GM19328 (cell line): Measurements from ENCODE around the gene PRR36.
"Not testable (repeated sequence)": the region's sequence is repeated elsewhere in the genome, so short reads cannot be mapped to it uniquely, and the experiment has no call there.

Source experiments
- ATAC-seq: cut with Tn5 transposase; IDR thresholded peaks from one replicate; pipeline ENCODE4 v1.9.1; 2021; ENCODE audit warnings: mild to moderate bottlenecking, moderate library complexity; ENCODE audit not compliant: unreplicated experiment

PRR36 gene

DNA sequence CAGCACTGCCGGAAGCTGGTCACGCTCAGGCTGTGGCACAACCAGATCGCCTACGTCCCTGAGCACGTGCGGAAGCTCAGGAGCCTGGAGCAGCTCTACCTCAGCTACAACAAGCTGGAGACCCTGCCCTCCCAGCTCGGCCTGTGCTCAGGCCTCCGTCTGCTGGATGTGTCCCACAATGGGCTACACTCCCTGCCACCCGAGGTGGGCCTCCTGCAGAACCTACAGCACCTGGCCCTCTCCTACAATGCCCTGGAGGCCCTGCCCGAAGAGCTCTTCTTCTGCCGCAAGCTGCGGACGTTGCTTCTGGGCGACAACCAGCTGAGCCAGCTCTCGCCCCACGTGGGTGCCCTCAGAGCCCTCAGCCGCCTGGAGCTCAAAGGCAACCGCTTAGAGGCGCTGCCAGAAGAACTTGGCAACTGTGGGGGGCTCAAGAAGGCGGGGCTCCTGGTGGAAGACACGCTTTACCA, 26.2 kb upstream of the PRR36 start:
- ATAC-seq: no peak

DNA sequence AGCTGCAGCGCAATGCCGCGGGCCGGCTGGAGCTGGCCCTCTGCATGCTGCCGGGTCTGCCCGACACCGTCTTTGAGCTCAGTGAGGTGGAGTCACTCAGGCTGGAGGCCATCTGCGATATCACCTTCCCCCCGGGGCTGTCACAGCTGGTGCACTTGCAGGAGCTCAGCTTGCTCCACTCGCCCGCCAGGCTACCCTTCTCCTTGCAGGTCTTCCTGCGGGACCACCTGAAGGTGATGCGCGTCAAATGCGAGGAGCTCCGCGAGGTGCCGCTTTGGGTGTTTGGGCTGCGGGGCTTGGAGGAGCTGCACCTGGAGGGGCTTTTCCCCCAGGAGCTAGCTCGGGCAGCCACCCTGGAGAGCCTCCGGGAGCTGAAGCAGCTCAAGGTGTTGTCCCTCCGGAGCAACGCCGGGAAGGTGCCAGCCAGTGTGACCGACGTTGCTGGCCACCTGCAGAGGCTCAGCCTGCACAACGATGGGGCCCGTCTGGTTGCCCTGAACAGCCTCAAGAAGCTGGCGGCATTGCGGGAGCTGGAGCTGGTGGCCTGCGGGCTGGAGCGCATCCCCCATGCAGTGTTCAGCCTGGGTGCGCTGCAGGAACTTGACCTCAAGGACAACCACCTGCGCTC, 25.7 kb upstream of the PRR36 start:
- ATAC-seq: no peak

DNA sequence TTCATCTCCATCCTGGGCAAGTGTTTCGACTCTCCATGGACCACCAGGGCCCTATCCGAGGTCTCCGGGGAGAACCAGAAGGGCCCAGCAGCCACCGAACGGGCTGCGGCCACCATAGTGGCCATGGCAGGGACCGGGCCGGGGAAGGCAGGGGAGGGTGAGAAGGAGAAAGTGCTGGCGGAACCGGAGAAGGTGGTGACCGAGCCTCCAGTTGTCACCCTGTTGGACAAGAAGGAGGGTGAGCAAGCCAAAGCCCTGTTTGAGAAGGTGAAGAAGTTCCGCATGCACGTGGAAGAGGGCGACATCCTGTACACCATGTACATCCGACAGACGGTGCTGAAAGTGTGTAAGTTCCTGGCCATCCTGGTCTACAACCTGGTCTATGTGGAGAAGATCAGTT, 24.8 kb upstream of the PRR36 start:
- no peak for ATAC-seq

- no peak for ATAC-seq
These were observed 23.1 kb upstream of the PRR36 start for GRCh38 chr19:7897292-7897691.

- no peak for ATAC-seq
These were observed 21.4 kb upstream of the PRR36 start for GRCh38 chr19:7895565-7895964.

- ATAC-seq: no peak
These were observed 20.6 kb upstream of the PRR36 start for GRCh38 chr19:7894612-7895309.

GRCh38 chr19:7893362-7894101, 19.3 kb upstream of the PRR36 start:
- not testable (repeated sequence) for ATAC-seq

GRCh38 chr19:7888826-7889217, 14.6 kb upstream of the PRR36 start:
- no peak for ATAC-seq

DNA sequence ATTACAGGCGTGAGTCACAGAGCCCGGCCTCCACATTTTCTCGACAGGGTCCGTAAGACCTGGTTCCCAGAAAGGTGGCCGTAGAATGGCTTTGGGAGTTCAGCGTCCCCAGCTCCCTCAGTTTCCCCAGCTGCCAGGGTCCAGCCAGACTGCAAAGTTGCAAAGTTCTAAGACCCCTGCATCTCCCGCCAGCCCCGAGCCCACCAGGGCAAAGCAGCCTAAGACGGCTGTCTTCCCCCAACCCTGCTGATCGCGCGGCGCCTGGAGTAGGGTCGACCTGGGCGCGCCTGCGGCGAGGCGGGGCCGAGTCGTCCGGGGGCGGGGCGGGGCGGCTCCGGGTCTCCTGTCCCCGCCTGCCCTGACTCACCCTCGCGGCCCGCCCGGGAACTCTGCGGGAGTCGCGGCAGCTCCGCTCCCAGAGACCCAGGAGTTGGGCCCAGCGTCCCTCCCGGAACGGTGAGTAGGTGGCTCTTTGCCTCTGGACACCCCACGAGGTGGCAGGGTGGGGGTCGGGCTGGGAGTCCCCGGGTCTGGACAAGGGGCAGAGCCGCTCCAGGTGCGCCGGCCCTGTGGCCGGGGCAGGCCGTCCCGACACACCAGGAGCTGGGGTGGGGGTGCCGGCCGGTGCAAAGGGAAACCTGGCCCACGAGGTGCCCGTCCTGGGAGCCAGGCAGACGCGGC, 14.1 kb upstream of the PRR36 start, which contains the start of gene LRRC8E:
Gene LRRC8E, plus strand, starts transcription at position 366 of the 681 bp plus-strand sequence. CDS start 7,094 bp downstream, outside the sequence.
- ATAC-seq: no peak

DNA sequence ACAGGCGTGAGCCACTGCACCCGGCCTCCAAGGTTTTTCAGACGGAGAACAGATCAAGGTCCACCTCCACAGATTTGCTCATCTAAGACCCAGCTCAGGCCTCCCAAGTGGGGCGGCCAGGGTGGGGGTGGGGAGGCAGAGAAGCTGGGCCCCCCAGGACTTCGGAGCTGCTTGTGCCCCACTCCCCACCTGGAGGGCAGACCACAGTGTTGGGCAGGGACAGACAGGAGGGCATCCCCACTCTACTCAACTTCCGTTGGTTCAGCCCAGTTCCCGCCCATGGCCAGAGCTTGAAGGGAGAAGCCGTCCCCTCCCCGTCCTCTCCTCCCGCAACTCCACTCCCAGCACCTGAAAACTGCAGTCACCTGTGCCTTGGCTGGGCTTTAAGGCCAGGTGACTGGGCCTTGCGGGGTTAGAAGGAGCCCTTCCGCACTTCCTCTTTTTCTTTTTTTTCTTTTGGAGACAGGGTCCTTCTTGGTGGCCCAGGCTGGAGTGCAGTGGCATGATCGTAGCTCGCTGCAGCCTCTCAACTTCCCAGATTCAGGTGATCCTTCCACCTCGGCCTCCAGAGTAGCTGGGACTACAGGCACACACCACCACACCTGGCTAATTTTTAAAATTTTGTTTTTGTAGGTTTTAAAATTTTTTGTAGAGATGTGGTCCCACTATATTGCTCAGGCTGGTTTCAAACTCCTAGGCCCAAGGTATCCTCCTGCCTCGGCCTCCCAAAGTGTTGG, 13.4 kb upstream of the PRR36 start:
- no peak for ATAC-seq

GRCh38 chr19:7885818-7886217, 11.6 kb upstream of the PRR36 start:
- ATAC-seq: no peak

GRCh38 chr19:7883796-7884570, 9.8 kb upstream of the PRR36 start:
- ATAC-seq: no peak

- ATAC-seq: no peak
These were observed 8.9 kb upstream of the PRR36 start for GRCh38 chr19:7883105-7883504.

- no peak for ATAC-seq
These were observed 7.7 kb upstream of the PRR36 start for GRCh38 chr19:7881910-7882309.

DNA sequence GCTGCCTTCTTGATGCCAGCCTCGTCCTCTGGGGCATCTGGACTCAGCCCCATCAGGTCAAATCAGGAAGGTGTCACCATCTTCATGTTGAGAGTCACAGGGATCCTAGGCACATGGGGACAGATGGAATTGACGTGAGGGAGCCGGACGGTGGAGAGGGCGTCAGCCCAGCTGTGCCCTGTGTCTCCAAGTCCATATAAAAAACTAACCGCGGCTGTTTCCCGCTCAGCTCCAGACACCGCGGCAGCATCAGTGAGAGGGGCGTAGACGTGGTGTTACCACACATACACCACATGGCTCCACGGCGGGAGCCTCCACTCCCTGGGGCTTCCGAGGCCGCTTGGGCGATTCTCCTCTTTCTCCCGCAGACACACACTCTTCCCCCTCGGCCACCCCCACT, 5.6 kb upstream of the PRR36 start:
- ATAC-seq: no peak

GRCh38 chr19:7879111-7879807, 5.1 kb upstream of the PRR36 start:
- ATAC-seq: no peak

- no peak for ATAC-seq
These were observed 3.2 kb upstream of the PRR36 start for GRCh38 chr19:7877249-7877836.

- ATAC-seq: no peak
These were observed 695 bp upstream of the PRR36 start for GRCh38 chr19:7874897-7875273.
